Gastroesophageal sphincter (tissue), 3 donors: ENCODE results near the gene MAPK7.

Experiments used
- CTCF ChIP-seq, 4 experiments: fragments of 200-600 bp in 2 of 4; fragments of 450-650 bp in 2 of 4; sonication (generic) in 1 of 4; IDR thresholded peaks; one replicate each; pipeline ENCODE4 v1.5.1; 2017 to 2019; ENCODE audit warnings: antibody characterized with exemption in 4 of 4, mild to moderate bottlenecking in 2 of 4, moderate library complexity in 2 of 4
- EP300 ChIP-seq: sonication (generic); formaldehyde crosslinking; IDR thresholded peaks from one replicate; pipeline ENCODE4 v1.6.1; 2017; ENCODE audit warnings: antibody characterized with exemption, mild to moderate bottlenecking
- POLR2A ChIP-seq, 2 donors: fragments of 450-650 bp; IDR thresholded peaks; one replicate each; pipeline ENCODE4 v1.6.1; 2017; ENCODE audit warnings: antibody characterized with exemption in 2 of 2, mild to moderate bottlenecking in 2 of 2, moderate library complexity in 1 of 2
- POLR2AphosphoS5 ChIP-seq: sonication (generic); formaldehyde crosslinking; IDR thresholded peaks from one replicate; pipeline ENCODE4 v1.6.1; 2017; ENCODE audit warnings: antibody characterized with exemption

GRCh38 chr17:19369846-19370492 lies 8.3 kb upstream of the MAPK7 start:
- no peak for TF ChIP-seq CTCF (IDR thresholded peaks at IDR 0.05)
- TF ChIP-seq EP300 = no peak
- TF ChIP-seq POLR2A (IDR thresholded peaks at IDR 0.05) = no peak
- TF ChIP-seq POLR2AphosphoS5 = no peak
